Activated T-helper 1 cell treated with anti-CD3 and anti-CD28 coated beads, Interleukin-12 subunit alpha, Interleukin-12 subunit beta, Interleukin-2, Interleukin-4 antibody, amounts not matched to agents 30 ng/mL and 10 ng/mL and 1 ng/mL, durations not matched to agents 14 hours and 24 hours and 36 hours (primary cell): ENCODE results near the gene CREM. TPM values are rescaled to one million over a fixed set of nuclear protein-coding genes. Genes with fewer than 3 reads are reported as not detected.
A peak's percentile ranks its signal among the peaks of the same experiment; 100 is the strongest.

Experiments
- DNase-seq: peaks from one replicate; pipeline ENCODE4 v3.0.0; 2021; ENCODE audit warnings: low spot score
- H3K27ac Mint-ChIP-seq: one replicate; pipeline ENCODE4 v1.8.0; 2021; ENCODE audit warnings: mild to moderate bottlenecking, mixed read lengths
- H3K27me3 Mint-ChIP-seq: one replicate; pipeline ENCODE4 v1.8.0; 2022; ENCODE audit warnings: mild to moderate bottlenecking, moderate library complexity, mixed read lengths; ENCODE audit not compliant: insufficient read depth
- H3K36me3 Mint-ChIP-seq: one replicate; pipeline ENCODE4 v1.8.0; 2021; ENCODE audit warnings: low read depth, mixed read lengths
- H3K4me1 Mint-ChIP-seq: one replicate; pipeline ENCODE4 v1.8.0; 2021; ENCODE audit warnings: low read depth, mixed read lengths
- H3K4me3 Mint-ChIP-seq: one replicate; pipeline ENCODE4 v1.8.0; 2021; ENCODE audit warnings: mild to moderate bottlenecking, moderate library complexity, mixed read lengths
- H3K9me3 Mint-ChIP-seq: one replicate; pipeline ENCODE4 v1.8.0; 2021; ENCODE audit warnings: mixed read lengths
- intact Hi-C: fragments of 100-400 bp; cut with micrococcal nuclease; formaldehyde crosslinking; loops from one replicate; pipeline ENCODE4 v1.15.1; 2024
- total RNA-seq: library from RNA; stranded (reverse); gene quantifications from 2 replicates; pipeline ENCODE4 v1.2.3, GENCODE V29; 2022

CREM gene
- total RNA-seq, 1 donor from 2014 or later: 101 TPM

DNA sequence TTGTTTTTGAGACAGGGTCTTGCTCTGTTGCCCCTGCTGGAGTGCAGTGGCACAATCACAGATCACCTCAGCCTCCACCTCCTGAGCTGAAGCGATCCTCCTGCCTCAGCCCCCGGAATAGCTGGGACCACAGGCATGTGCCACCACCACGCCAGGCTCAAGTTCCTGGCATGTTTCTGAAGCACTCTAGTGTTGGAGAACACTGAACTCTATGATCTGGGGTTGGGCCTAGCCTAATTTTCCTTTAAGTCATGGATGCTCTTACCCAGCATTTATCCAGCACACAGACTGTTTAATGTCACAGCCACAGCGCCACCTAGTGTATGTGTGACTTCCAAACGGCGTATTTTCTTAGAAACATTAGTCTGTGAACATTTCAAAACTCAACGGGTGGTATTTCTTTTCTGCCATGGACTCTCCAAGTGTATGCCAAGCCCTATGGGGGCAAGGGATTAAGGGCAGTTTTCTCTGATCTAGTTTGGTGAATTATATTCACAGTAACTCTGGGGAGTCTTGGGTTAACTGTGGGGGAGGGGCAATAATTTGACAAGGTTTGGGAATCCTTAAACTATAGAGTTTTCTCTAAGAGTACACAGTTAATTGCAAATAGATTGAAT is 91.8 kb downstream of the CREM start:
- peaks cover 61% of the 10 kb centered on the region for H3K4me1 Mint-ChIP-seq
- peak overlapping the region; percentile 74 for H3K4me3 Mint-ChIP-seq
- H3K36me3 Mint-ChIP-seq: peaks cover 7% of the 10 kb centered on the region
- H3K27ac Mint-ChIP-seq: peak overlapping the region; percentile 95
- DNase-seq: peak; percentile 73
- no peaks in the 10 kb centered on the region for H3K27me3 Mint-ChIP-seq
- no peaks in the 10 kb centered on the region for H3K9me3 Mint-ChIP-seq
- intact Hi-C loops: loop anchor here (1.0 kb wide), 6 partner anchors 10 to 224 kb away; partner anchors contain the start of genes CREM and CUL2

DNA sequence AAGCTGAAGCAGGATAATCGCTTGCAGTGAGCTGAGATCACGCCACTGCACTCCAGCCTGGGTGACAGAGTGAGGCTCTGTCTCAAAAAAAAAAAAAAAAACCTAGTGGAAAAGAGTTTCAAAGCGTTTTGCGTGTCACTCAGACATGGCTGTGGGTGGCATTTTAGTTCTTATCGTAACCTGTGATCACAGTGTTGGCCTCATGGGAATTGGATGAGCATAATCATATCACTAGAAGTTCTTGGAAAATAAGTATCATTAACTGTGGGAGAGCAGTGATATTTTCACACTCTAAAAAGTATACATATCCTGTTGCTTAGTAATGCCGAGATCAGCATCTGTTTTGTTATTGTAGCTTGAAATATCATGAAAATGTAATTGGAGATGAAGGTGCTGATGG is 92.6 kb downstream of the CREM start:
- Mint-ChIP-seq H3K36me3 (peaks cover 3% of the 10 kb centered on the region), H3K4me1 (peaks cover 56% of the 10 kb centered on the region), H3K9me3 (no peaks in the 10 kb centered on the region), H3K27ac (peak overlapping the region; percentile 95), H3K27me3 (no peaks in the 10 kb centered on the region), H3K4me3 (peak overlapping the region; percentile 2)
- intact Hi-C loops: loop anchor here (1.0 kb wide), 2 partner anchors 24 to 70 kb away; no protein-coding TSS in a partner anchor
- DNase-seq: no peak

DNA sequence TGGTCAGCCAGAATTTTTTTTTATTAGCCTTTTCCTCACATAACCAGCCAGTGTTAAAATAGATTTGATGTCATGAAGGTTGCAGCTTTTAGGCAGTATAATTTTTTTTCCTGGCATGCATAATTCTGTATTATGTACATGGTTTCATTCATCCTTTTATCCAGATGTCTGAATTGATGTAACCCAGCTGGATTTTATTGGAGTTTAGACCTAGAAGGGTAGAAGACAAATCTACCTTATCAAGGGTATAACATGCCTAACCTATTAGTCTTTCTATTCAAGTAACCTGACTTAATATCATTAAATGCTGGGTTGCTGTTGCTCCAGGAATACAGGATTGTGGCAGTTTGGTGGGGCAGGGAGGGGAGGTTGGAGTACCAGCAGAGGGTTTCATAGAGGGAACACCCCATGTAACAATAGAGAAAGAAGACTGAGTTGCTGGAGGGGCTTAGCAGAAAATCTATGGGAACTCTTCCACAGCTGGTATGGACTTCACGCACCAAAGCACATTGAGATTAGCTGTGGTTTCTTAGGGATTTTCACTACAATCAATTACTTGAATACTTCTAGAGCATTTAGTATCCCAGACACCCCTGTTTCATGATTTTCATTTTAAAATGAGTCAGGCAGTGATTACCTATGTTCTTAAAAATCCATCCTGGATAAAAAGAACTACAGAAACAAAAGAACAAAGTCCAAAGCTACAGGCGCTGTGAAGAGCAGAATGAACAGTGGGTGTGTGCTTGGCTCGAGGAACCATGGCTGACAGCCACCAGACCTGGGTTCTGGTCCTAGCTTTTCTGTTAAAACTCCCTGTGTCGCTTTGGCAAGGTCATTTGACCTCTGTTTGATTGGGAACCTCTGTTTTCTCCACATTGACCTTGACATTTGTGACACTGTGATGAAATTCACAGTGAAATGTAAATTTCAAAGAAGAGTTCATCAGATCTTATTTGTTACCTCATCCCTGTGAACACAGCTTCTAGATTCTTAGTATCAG is 93.5 kb downstream of the CREM start:
- Mint-ChIP-seq H3K27me3 (no peaks in the 10 kb centered on the region), H3K36me3 (peaks cover under 1% of the 10 kb centered on the region), H3K4me1 (peaks cover 54% of the 10 kb centered on the region), H3K9me3 (peaks cover 2% of the 10 kb centered on the region), H3K4me3 (no peak overlapping the region), H3K27ac (peak overlapping the region; percentile 78)
- DNase-seq: no peak
- intact Hi-C loops: loop anchor here (1.0 kb wide), 3 partner anchors 25 to 136 kb away; no protein-coding TSS in a partner anchor

DNA sequence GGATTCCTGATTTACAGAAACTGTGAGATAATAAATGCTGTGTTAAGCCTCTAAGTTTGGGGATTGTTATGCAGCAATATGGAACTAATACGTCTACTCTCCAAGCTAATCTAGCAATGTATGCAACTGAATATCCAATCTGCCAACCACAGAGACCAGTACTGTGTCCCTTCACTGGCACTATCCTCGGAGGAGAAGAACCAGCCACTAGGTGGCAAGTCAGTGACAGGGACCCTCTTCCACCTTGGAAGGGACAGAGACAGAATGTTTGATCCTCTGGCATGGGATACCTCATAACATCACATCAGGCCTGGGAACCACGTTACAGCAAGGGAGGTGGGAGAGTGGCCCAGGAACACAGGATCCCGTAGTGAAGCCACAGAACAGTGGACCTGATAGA is 96.4 kb downstream of the CREM start:
- Mint-ChIP-seq H3K4me3 (no peak overlapping the region), H3K4me1 (peaks cover 30% of the 10 kb centered on the region), H3K36me3 (peaks cover 2% of the 10 kb centered on the region), H3K27ac (no peak overlapping the region), H3K9me3 (peaks cover 5% of the 10 kb centered on the region), H3K27me3 (no peaks in the 10 kb centered on the region)
- no peak for DNase-seq
- intact Hi-C loops: no loop called here

DNA sequence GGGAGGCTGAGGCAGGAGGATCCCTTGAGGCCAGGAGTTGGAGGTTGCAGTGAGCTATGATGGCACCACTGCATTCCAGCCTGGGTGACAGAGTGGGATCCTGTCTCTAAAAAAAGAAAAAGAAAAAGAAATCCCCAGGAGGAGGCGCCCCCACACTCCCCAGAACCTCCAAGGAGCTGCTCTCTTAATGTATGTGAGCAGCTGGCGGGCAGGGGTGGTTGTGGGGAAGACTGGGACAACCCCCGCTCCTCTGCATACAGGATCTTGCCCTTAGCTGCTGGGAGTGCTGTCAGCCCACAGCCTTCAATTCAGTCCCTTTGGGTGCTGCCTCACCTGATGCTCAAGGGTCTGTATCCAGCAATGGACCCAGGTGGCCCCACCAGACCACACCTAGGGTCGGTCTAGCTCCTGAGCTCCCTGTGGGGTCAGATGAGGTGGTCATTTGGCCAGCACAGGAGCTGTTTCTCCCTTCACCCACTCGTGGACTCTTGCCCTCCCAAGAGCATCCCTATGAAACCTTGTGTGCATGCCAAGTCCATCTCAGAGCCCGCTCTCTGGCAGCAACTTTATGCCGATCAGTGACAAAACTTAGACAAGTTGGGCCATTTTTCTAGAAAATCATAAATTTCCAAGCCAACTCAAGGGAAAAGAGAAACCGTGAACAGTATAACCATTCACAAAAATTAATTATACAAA is 97.5 kb downstream of the CREM start:
- peaks cover 2% of the 10 kb centered on the region for H3K36me3 Mint-ChIP-seq
- intact Hi-C loops: no loop called here

DNA sequence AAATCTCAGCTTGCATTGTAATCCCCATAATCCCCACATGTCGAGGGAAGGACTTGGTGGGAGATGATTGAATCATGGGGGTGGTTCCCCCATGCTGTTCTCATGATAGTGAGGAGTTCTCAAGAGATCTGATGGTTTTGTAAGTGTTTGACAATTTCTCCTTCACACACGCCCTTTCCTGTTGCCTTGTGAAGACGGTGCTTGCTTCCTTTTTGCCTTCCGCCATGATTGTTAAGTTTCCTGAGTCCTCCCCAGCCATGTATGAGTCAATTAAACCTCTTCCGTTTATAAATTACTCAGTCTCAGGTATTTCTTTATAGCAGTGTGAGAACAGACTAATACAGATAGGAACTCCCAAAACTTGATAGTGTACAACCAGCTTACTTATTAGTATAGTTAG is 98.6 kb downstream of the CREM start:
- intact Hi-C loops: no loop called here
- DNase-seq: no peak
- Mint-ChIP-seq H3K9me3 (peaks cover 5% of the 10 kb centered on the region), H3K27me3 (no peaks in the 10 kb centered on the region), H3K4me1 (peaks cover 11% of the 10 kb centered on the region), H3K4me3 (no peak overlapping the region), H3K27ac (peak overlapping the region; percentile 5), H3K36me3 (peaks cover 2% of the 10 kb centered on the region)

More for the DNA sequence above, 97.5 kb downstream of the CREM start:
- no peaks in the 10 kb centered on the region for H3K27me3 Mint-ChIP-seq
- peaks cover 5% of the 10 kb centered on the region for H3K9me3 Mint-ChIP-seq
- H3K4me1 Mint-ChIP-seq: peaks cover 20% of the 10 kb centered on the region
- DNase-seq: no peak
- no peak overlapping the region for H3K27ac Mint-ChIP-seq
- no peak overlapping the region for H3K4me3 Mint-ChIP-seq

DNA sequence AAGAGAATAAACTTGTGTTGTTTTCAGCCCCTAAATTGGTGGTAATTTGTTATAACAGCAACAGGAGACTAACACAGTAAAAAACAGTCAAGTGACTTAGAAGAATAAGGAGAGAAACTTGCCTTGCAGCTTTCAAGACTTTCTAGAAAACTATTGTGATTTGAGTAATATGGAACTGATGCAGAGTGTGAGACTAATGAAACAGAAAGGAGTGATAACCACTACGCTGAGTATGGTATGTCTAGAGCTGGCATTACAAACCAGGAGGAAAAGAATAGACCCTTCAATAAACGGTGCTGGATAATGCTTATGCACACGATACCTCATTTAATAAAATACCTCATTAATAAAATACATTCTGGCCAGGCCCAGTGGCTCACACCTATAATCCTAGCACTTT is 99.9 kb downstream of the CREM start:
- no peaks in the 10 kb centered on the region for H3K27me3 Mint-ChIP-seq
- no peak overlapping the region for H3K27ac Mint-ChIP-seq
- no peak overlapping the region for H3K4me3 Mint-ChIP-seq
- H3K9me3 Mint-ChIP-seq: peaks cover 5% of the 10 kb centered on the region
- DNase-seq: no peak
- peaks cover 3% of the 10 kb centered on the region for H3K4me1 Mint-ChIP-seq
- peaks cover 2% of the 10 kb centered on the region for H3K36me3 Mint-ChIP-seq
- intact Hi-C loops: no loop called here

DNA sequence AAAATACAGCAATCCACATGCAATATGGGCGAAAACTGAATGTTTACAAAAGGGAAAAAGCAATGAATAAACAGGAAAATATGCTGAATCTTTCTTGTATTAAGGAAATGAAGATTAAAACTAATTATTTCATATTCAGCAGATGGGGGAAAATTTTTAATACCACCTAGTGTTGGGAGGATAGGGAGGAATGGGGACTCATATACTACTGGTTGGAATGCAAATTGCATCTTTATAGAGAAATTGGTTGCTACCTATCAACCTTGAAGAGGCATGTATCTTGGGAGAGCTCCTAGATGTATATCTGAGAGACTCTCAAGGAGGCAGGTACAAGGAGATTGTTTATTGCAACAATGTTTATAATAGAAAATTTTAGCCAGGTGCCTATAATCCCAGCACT is 101.4 kb downstream of the CREM start:
- Mint-ChIP-seq H3K4me1 (no peaks in the 10 kb centered on the region), H3K27ac (no peak overlapping the region), H3K9me3 (peaks cover 5% of the 10 kb centered on the region), H3K36me3 (peaks cover 2% of the 10 kb centered on the region), H3K27me3 (no peaks in the 10 kb centered on the region), H3K4me3 (no peak overlapping the region)
- no peak for DNase-seq
- intact Hi-C loops: no loop called here

DNA sequence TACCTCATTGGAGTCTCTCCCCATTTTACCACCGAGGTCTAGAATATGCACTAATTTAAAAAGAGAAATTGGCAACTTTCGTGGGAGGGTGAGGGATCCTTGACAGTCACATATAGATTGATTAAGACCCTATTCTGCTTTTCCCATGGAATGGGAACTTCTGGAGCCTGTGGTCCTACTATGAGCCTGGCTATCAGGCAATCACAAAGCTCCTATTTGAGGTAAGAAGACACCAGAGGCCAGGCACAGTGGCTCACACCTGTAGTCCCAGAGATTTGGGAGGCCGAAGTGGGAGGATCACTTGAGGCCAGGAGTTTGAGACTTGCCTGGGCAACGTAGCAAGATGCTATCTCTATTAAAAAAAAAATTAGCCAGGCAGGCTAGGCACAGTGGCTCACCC is 105.0 kb downstream of the CREM start:
- H3K4me3 Mint-ChIP-seq: no peak overlapping the region
- H3K4me1 Mint-ChIP-seq: no peaks in the 10 kb centered on the region
- H3K27me3 Mint-ChIP-seq: no peaks in the 10 kb centered on the region
- intact Hi-C loops: no loop called here
- DNase-seq: no peak
- H3K36me3 Mint-ChIP-seq: no peaks in the 10 kb centered on the region
- H3K27ac Mint-ChIP-seq: no peak overlapping the region
- H3K9me3 Mint-ChIP-seq: no peaks in the 10 kb centered on the region

DNA sequence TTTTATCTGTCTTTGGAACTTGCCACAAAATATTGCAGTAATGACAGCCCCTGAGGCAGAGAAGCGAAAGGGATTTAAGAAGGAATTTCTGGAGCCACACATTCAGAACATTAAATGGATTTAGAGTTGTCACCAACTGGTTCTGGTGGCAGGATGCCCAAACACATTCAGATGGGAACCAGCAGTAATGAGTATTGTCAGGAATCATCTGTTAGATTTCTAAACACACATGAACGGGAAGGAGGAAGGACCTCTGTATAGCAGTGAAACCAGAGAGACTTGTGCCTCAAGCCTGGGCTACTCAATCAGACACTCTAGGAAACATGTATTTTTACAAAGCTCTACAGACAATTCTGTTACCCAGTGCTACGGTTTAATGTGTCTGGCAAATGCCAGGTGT is 105.9 kb downstream of the CREM start:
- Mint-ChIP-seq H3K4me3 (no peak overlapping the region), H3K27ac (no peak overlapping the region), H3K27me3 (no peaks in the 10 kb centered on the region), H3K9me3 (no peaks in the 10 kb centered on the region), H3K4me1 (no peaks in the 10 kb centered on the region), H3K36me3 (no peaks in the 10 kb centered on the region)
- no peak for DNase-seq
- intact Hi-C loops: no loop called here

DNA sequence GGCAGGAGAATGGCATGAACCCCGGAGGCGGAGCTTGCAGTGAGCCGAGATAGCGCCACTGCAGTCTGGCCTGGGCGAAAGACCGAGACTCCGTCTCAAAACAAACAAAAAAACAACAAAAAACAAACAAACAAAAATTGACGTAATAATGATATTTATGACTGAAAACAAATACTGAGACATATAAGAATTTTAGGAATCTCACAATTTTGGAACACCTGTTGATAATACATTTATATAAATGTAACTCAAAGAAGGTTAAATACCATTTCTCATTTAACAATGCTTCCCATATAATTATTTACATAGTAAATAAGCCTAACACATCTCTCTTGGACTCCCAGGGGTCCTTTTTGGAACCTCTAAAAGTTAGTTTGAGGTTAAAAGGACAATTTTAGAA is 107.4 kb downstream of the CREM start:
- Mint-ChIP-seq H3K4me3 (no peak overlapping the region), H3K4me1 (no peaks in the 10 kb centered on the region), H3K9me3 (no peaks in the 10 kb centered on the region), H3K27ac (no peak overlapping the region), H3K27me3 (peaks cover 2% of the 10 kb centered on the region), H3K36me3 (no peaks in the 10 kb centered on the region)
- no peak for DNase-seq
- intact Hi-C loops: no loop called here

DNA sequence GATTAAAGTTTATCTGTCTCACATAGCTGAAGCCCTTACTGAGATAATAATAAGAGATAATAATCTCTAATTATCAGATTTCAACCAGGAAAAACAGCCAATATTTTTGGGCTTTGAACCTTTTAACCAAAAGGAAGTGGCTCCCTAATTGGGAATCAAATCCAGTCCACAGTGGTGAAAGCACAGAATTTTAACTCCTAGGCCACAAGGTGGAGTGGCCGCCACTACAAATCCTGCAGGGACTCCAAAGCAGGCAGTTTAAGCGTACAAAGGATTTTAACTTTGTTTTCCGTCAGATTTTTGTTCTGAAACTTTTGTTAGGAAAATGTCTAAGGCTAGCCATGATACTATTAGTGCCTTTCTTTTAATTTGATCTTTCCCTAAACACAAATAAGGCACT is 110.1 kb downstream of the CREM start:
- Mint-ChIP-seq H3K27me3 (peaks cover 2% of the 10 kb centered on the region), H3K4me3 (no peak overlapping the region), H3K27ac (no peak overlapping the region), H3K9me3 (no peaks in the 10 kb centered on the region), H3K36me3 (no peaks in the 10 kb centered on the region), H3K4me1 (no peaks in the 10 kb centered on the region)
- intact Hi-C loops: no loop called here
- no peak for DNase-seq
